H1 (cell line): ENCODE measurements around the gene OSBPL6. TPM values are rescaled to one million over a fixed set of nuclear protein-coding genes. Genes with fewer than 3 reads are reported as not detected.

Experiments used
- CTCF ChIA-PET: fragments of 300-600 bp; sonication (Branson Sonifier 250); formaldehyde crosslinking; loops from one replicate; lab custom pipeline; 2021; ENCODE audit not compliant: partially characterized antibody; lab: Charles Lee
- POLR2A ChIA-PET: fragments of 300-600 bp; sonication (Branson Sonifier 250); formaldehyde crosslinking; loops from one replicate; lab custom pipeline; 2021; ENCODE audit warnings: inconsistent platforms; ENCODE audit not compliant: partially characterized antibody; lab: Charles Lee
- DNase-seq, 2 experiments: peaks; one replicate each; pipeline versions ENCODE4 v3.0.0 to v3.0.0-alpha.2; 2010 to 2022; ENCODE audit warnings: low spot score in 2 of 2, low read depth in 1 of 2, mixed read lengths in 1 of 2
- FAIRE-seq: peaks from 2 replicates; lab custom pipeline; 2011; peaks lifted over from hg19 to GRCh38; lab: Jason Lieb, UNC
- H2AFZ ChIP-seq: 2 replicates; pipeline ENCODE4 v1.8.1; 2012; ENCODE audit warnings: low read length, inconsistent platforms
- H2AK5ac ChIP-seq: 2 replicates; pipeline ENCODE4 v1.6.1; 2013; ENCODE audit warnings: low read depth, low read length
- H2BK120ac ChIP-seq: replicated peaks from 2 replicates; pipeline ENCODE3; 2013; ENCODE audit warnings: low read depth, low read length, inconsistent platforms
- H2BK12ac ChIP-seq: 2 replicates; pipeline ENCODE4 v1.6.1; 2013; ENCODE audit warnings: low read depth, low read length
- H2BK15ac ChIP-seq: 2 replicates; pipeline ENCODE4 v1.6.1; 2013; ENCODE audit warnings: low read length
- H2BK20ac ChIP-seq: 2 replicates; pipeline ENCODE4 v1.6.1; 2013; ENCODE audit warnings: low read length
- H2BK5ac ChIP-seq: 2 replicates; pipeline ENCODE4 v1.6.1; 2013; ENCODE audit warnings: low read depth, low read length
- H3K14ac ChIP-seq: 2 replicates; pipeline ENCODE4 v1.6.1; 2013; ENCODE audit warnings: inconsistent platforms; ENCODE audit not compliant: insufficient read length
- H3K18ac ChIP-seq: 2 replicates; pipeline ENCODE4 v1.6.1; 2013; ENCODE audit warnings: low read length; ENCODE audit errors: extremely low read depth
- H3K23ac ChIP-seq: 2 replicates; pipeline ENCODE4 v1.6.1; 2013; ENCODE audit warnings: inconsistent platforms; ENCODE audit not compliant: insufficient read length
- H3K23me2 ChIP-seq: 2 replicates; pipeline ENCODE4 v1.6.1; 2013; ENCODE audit warnings: low read depth, low read length
- H3K27ac ChIP-seq: 2 replicates; pipeline ENCODE4 v1.6.1; 2011; ENCODE audit warnings: low read depth, low read length, inconsistent platforms
- H3K27me3 ChIP-seq, 4 experiments: replicated peaks in 1 of 4; 1 replicate in 1 of 4; 2 replicates in 3 of 4; pipeline versions ENCODE4 v1.6.1 to v1.8.1; 2011 to 2013; ENCODE audit warnings: low read length in 3 of 4, mild to moderate bottlenecking in 3 of 4, inconsistent platforms in 2 of 4, mixed read lengths in 2 of 4, moderate library complexity in 1 of 4; ENCODE audit not compliant: control insufficient read depth in 3 of 4, insufficient read depth in 3 of 4; ENCODE audit errors: extremely low read depth in 1 of 4
- H3K36me3 ChIP-seq, 4 experiments: 2 replicates each; pipeline versions ENCODE4 v1.6.1 to v1.8.1; 2011 to 2013; ENCODE audit warnings: mild to moderate bottlenecking in 4 of 4, low read length in 3 of 4, moderate library complexity in 2 of 4, control low read depth in 1 of 4, inconsistent platforms in 1 of 4; ENCODE audit not compliant: insufficient read depth in 4 of 4, control insufficient read depth in 2 of 4
- H3K4ac ChIP-seq: replicated peaks from 2 replicates; pipeline ENCODE3; 2013; ENCODE audit warnings: low read length, low read depth, mixed read lengths, inconsistent platforms; ENCODE audit not compliant: insufficient read length
- H3K4me1 ChIP-seq, 4 experiments: replicated peaks in 1 of 4; 1 replicate in 1 of 4; 2 replicates in 3 of 4; pipeline versions ENCODE4 v1.6.1 to v1.8.1; 2011 to 2013; ENCODE audit warnings: low read length in 3 of 4, inconsistent platforms in 2 of 4, mixed read lengths in 1 of 4; ENCODE audit not compliant: insufficient read depth in 4 of 4, control insufficient read depth in 3 of 4
- H3K4me2 ChIP-seq, 2 experiments: 2 replicates each; pipeline versions ENCODE4 v1.6.1 to v1.8.1; 2011 to 2013; ENCODE audit warnings: low read depth in 2 of 2, low read length in 2 of 2, control low read depth in 1 of 2, inconsistent platforms in 1 of 2, mild to moderate bottlenecking in 1 of 2; ENCODE audit not compliant: insufficient read depth in 1 of 2
- H3K4me3 ChIP-seq, 4 experiments: fragments of 200-600, 300-600 bp in 1 of 4; sonication (generic), shearing (Covaris generic), sonication (Bioruptor Twin) in 1 of 4; 2 replicates each; pipeline versions ENCODE4 v1.5.1 to v1.8.1; 2011 to 2016; ENCODE audit warnings: low read length in 4 of 4, low read depth in 3 of 4, control low read depth in 2 of 4, inconsistent platforms in 2 of 4, mild to moderate bottlenecking in 2 of 4, mixed read lengths in 1 of 4, moderate library complexity in 1 of 4; ENCODE audit not compliant: insufficient read depth in 2 of 4; ENCODE audit errors: extremely low read depth in 1 of 4
- H3K56ac ChIP-seq: replicated peaks from 2 replicates; pipeline ENCODE3; 2013; ENCODE audit warnings: low read depth, mild to moderate bottlenecking, mixed read lengths, low read length, inconsistent platforms; ENCODE audit not compliant: insufficient read length
- H3K79me1 ChIP-seq: 2 replicates; pipeline ENCODE4 v1.6.1; 2013; ENCODE audit warnings: low read depth, low read length, control low read depth
- H3K79me2 ChIP-seq, 2 experiments: 2 replicates each; pipeline versions ENCODE4 v1.6.1 to v1.8.1; 2012 to 2013; ENCODE audit warnings: low read length in 2 of 2, mild to moderate bottlenecking in 2 of 2, inconsistent platforms in 1 of 2; ENCODE audit not compliant: insufficient read depth in 2 of 2, control insufficient read depth in 1 of 2
- H3K9ac ChIP-seq, 4 experiments: replicated peaks in 1 of 4; 1 replicate in 1 of 4; 2 replicates in 3 of 4; pipeline versions ENCODE4 v1.6.1 to v1.8.1; 2011 to 2013; ENCODE audit warnings: low read depth in 3 of 4, low read length in 3 of 4, control low read depth in 2 of 4, mild to moderate bottlenecking in 2 of 4, moderate library complexity in 2 of 4, inconsistent platforms in 1 of 4; ENCODE audit errors: extremely low read depth in 1 of 4
- H3K9me3 ChIP-seq, 2 experiments: 2 replicates each; pipeline versions ENCODE4 v1.6.1 to v1.8.1; 2012 to 2013; ENCODE audit warnings: mild to moderate bottlenecking in 2 of 2, moderate library complexity in 2 of 2, control low read depth in 1 of 2, inconsistent platforms in 1 of 2, low read depth in 1 of 2, low read length in 1 of 2, mixed read lengths in 1 of 2; ENCODE audit not compliant: insufficient read depth in 2 of 2
- H4K20me1 ChIP-seq, 2 experiments: replicated peaks in 1 of 2; 2 replicates each; pipeline versions ENCODE3 to v1.8.1; 2011 to 2013; ENCODE audit warnings: inconsistent platforms in 2 of 2, low read length in 2 of 2, mild to moderate bottlenecking in 1 of 2; ENCODE audit not compliant: insufficient read depth in 2 of 2, control insufficient read depth in 1 of 2
- H4K5ac ChIP-seq: 2 replicates; pipeline ENCODE4 v1.6.1; 2013; ENCODE audit warnings: low read length, low read depth, mixed read lengths, inconsistent platforms; ENCODE audit not compliant: insufficient read length
- H4K8ac ChIP-seq: 2 replicates; pipeline ENCODE4 v1.8.0; 2013; ENCODE audit warnings: mild to moderate bottlenecking, moderate library complexity, low read length, inconsistent platforms; ENCODE audit not compliant: insufficient read depth; ENCODE audit errors: extremely low read depth
- H4K91ac ChIP-seq: replicated peaks from 2 replicates; pipeline ENCODE3; 2013; ENCODE audit warnings: low read length, mixed read lengths, inconsistent platforms; ENCODE audit not compliant: insufficient read length
- WGBS, 2 experiments: shearing (Covaris generic) in 1 of 2; methylation state at CpG; one replicate each; pipeline versions ENCODE4 v1.1.6 to v1.1.7; 2013 to 2015; ENCODE audit warnings: low lambda C conversion rate in 2 of 2, mixed read lengths in 2 of 2, inconsistent platforms in 1 of 2, low coverage in 1 of 2, missing lambda C conversion rate in 1 of 2; ENCODE audit not compliant: insufficient replicate concordance in 2 of 2, insufficient coverage in 1 of 2, insufficient read length in 1 of 2; ENCODE audit errors: extremely low coverage in 1 of 2, missing lambda C conversion rate in 1 of 2; 5-methylcytosine and 5-hydroxymethylcytosine counted together
- polyA plus RNA-seq, 7 experiments: library from polyadenylated mRNA; depleted of rRNA in 3 of 7; stranded (reverse) in 5 of 7; unstranded in 2 of 7; fragments of >200 nt in 5 of 7; fragments of 200-250 nt in 2 of 7; gene quantifications; 1 replicate in 5 of 7; 2 replicates in 1 of 7; 4 replicates in 1 of 7; pipeline versions ENCODE4 v1.2.1 to v1.2.3, GENCODE V29; 2011 to 2013; ENCODE audit warnings: missing spikeins in 2 of 7, mixed read lengths in 2 of 7
- total RNA-seq: library from RNA; stranded (reverse); fragmentation: NEBNext Ultra II Directional; extraction: Animal tissue kit (Norgen Biotek cat#: 25700); gene quantifications from 2 replicates; pipeline ENCODE4 v1.2.1, GENCODE V29; 2021

Gene OSBPL6
- total and polyA plus RNA-seq, 2 of the 8 experiments (the other 6 are each of a cell fraction or from before 2014, with no cell fraction given), result 1.7 to 5.6 TPM

DNA sequence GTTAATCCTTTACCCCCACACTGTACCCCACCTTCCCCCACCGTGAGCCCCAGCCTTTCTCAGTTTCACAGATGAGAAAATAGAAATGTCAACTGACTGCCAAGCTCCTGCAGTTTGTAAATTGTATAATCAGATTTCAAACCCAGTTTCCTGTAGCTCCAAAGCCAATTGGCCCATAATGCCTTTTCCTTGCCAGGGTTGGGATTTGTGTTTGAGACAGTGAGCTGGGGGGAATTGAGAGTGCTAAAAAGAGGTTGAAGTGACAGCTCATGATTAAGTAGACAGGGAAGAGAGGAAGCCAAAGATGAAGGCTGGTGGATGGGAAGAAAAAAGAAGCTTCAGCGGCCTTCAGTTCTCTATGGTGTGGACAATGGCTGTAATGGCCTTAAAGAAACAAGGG is 10.7 kb downstream of the OSBPL6 start:
- Histone ChIP-seq H3K18ac (no peak overlapping the region), H3K9me3 (no peaks in the 10 kb centered on the region), H3K4me3 (no peak overlapping the region), H3K79me1 (no peaks in the 10 kb centered on the region), H3K79me2 (no peaks in the 10 kb centered on the region), H2BK15ac (no peak overlapping the region), H4K20me1 (peaks cover 0 to 4% of the 10 kb centered on the region in 2 experiments), H2BK12ac (no peak overlapping the region), H3K4ac (no peak overlapping the region), H4K5ac (no peak overlapping the region), H3K36me3 (no peaks in the 10 kb centered on the region), H3K56ac (no peak overlapping the region), H2AFZ (no peak overlapping the region), H3K23me2 (no peaks in the 10 kb centered on the region), H3K4me2 (no peak overlapping the region), H4K8ac (no peak overlapping the region), H2BK120ac (no peak overlapping the region), H2BK20ac (no peak overlapping the region), H3K27ac (no peak overlapping the region), H3K27me3 (peaks cover 0 to 9% (median 3%) of the 10 kb centered on the region in 4 experiments; a peak in 5 of 7 replicates), H3K4me1 (peaks cover 0 to 2% (median 0%) of the 10 kb centered on the region in 4 experiments; a peak in 2 of 7 replicates), H4K91ac (no peak overlapping the region), H2AK5ac (no peak overlapping the region), H3K9ac (no peak overlapping the region), H3K23ac (no peak overlapping the region), H2BK5ac (no peak overlapping the region), H3K14ac (no peak overlapping the region)
- CTCF ChIA-PET, result interaction anchor here (0.8 to 2.1 kb wide), 3 partner anchors 10 to 210 kb away, joined by 3 to 12 read pairs (median 4); partner anchors contain the start of gene OSBPL6
- 92% methylated on average over 2 of the region's 2 CpGs; no CpG with 5 or more reads in 1 of the 2 experiments for WGBS, 2 experiments
- POLR2A ChIA-PET, result interaction anchor here (1.2 kb wide), 1 partner anchor 10 kb away, joined by 3 read pairs; no protein-coding TSS in a partner anchor
- FAIRE-seq (no peak), DNase-seq (no peak)
